SK-N-SH treated with all-trans-retinoic acid at 6 μM for 48 hours (cell line): ENCODE measurements around the gene NPC1L1.

Source experiments
- ATAC-seq: fragments of 200-7000 bp; cut with Tn5 transposase; 3 replicates; pipeline ENCODE4 v1.9.1; 2020; ENCODE audit warnings: mild to moderate bottlenecking, moderate library complexity
- ARNTL ChIP-seq: fragments of 450-650 bp; formaldehyde crosslinking; IDR thresholded peaks from 2 replicates; pipeline ENCODE4 v1.5.0; 2020; ENCODE audit warnings: low read depth, mild to moderate bottlenecking, moderate library complexity, borderline replicate concordance
- BACH2 ChIP-seq: fragments of 250-450 bp; sonication (Bioruptor Pico); IDR thresholded peaks from 2 replicates; pipeline ENCODE4 v1.9.0; 2021; ENCODE audit warnings: mild to moderate bottlenecking, borderline replicate concordance
- CREB5 ChIP-seq: fragments of 250-450 bp; sonication (Bioruptor Pico); IDR thresholded peaks from 2 replicates; pipeline ENCODE4 v1.5.1; 2020; ENCODE audit warnings: low read depth, mild to moderate bottlenecking, moderate library complexity
- CSDC2 ChIP-seq: fragments of 250-450 bp; sonication (Bioruptor Pico); IDR thresholded peaks from 2 replicates; pipeline ENCODE4 v1.5.0; 2020; ENCODE audit warnings: mild to moderate bottlenecking, moderate library complexity
- CSRNP3 ChIP-seq: fragments of 250-450 bp; sonication (Bioruptor Pico); IDR thresholded peaks from 2 replicates; pipeline ENCODE4 v1.5.1; 2021; ENCODE audit warnings: mild to moderate bottlenecking, moderate library complexity
- ESRRG ChIP-seq: fragments of 250-450 bp; sonication (Bioruptor Pico); IDR thresholded peaks from 2 replicates; pipeline ENCODE4 v1.6.1; 2021; ENCODE audit warnings: mild to moderate bottlenecking
- GLIS3 ChIP-seq: fragments of 250-450 bp; sonication (Bioruptor Pico); IDR thresholded peaks from 2 replicates; pipeline ENCODE4 v1.5.0; 2020; ENCODE audit warnings: mild to moderate bottlenecking, moderate library complexity
- ISL1 ChIP-seq: fragments of 250-450 bp; sonication (Bioruptor Pico); IDR thresholded peaks from 2 replicates; pipeline ENCODE4 v2.1.2; 2022; ENCODE audit warnings: mild to moderate bottlenecking, moderate library complexity
- OSR1 ChIP-seq: fragments of 250-450 bp; sonication (Bioruptor Pico); IDR thresholded peaks from 2 replicates; pipeline ENCODE4 v1.8.0; 2022; ENCODE audit warnings: moderate library complexity, mild to moderate bottlenecking, inconsistent platforms
- PATZ1 ChIP-seq: fragments of 250-450 bp; sonication (Bioruptor Pico); IDR thresholded peaks from 2 replicates; pipeline ENCODE4 v1.8.0; 2020; ENCODE audit warnings: mild to moderate bottlenecking, moderate library complexity, borderline replicate concordance
- PPARA ChIP-seq: fragments of 250-450 bp; sonication (Bioruptor Pico); IDR thresholded peaks from 2 replicates; pipeline ENCODE4 v1.5.0; 2020; ENCODE audit warnings: mild to moderate bottlenecking, borderline replicate concordance
- RARB ChIP-seq: fragments of 250-450 bp; sonication (Bioruptor Pico); IDR thresholded peaks from 2 replicates; pipeline ENCODE4 v1.8.0; 2021; ENCODE audit warnings: mild to moderate bottlenecking, moderate library complexity
- SNAI2 ChIP-seq: fragments of 250-450 bp; sonication (Bioruptor Pico); IDR thresholded peaks from 2 replicates; pipeline ENCODE4 v1.5.0; 2020; ENCODE audit warnings: mild to moderate bottlenecking, moderate library complexity
- TCF4 ChIP-seq: fragments of 250-450 bp; sonication (Bioruptor Pico); IDR thresholded peaks from 2 replicates; pipeline ENCODE4 v1.8.0; 2021; ENCODE audit warnings: mild to moderate bottlenecking, moderate library complexity, borderline replicate concordance
- TOX ChIP-seq: fragments of 250-450 bp; sonication (Bioruptor Pico); IDR thresholded peaks from 2 replicates; pipeline ENCODE4 v1.8.0; 2021; ENCODE audit warnings: mild to moderate bottlenecking, moderate library complexity, borderline replicate concordance
- ZC3H10 ChIP-seq: fragments of 250-450 bp; sonication (Bioruptor Pico); IDR thresholded peaks from 2 replicates; pipeline ENCODE4 v1.5.1; 2021; ENCODE audit warnings: mild to moderate bottlenecking, moderate library complexity
- ZFP3 ChIP-seq: fragments of 250-450 bp; sonication (Bioruptor Pico); IDR thresholded peaks from 2 replicates; pipeline ENCODE4 v1.5.0; 2020; ENCODE audit warnings: mild to moderate bottlenecking, moderate library complexity
- ZFP30 ChIP-seq: fragments of 450-650 bp; formaldehyde crosslinking; IDR thresholded peaks from 2 replicates; pipeline ENCODE4 v1.5.0; 2022; ENCODE audit warnings: mild to moderate bottlenecking, moderate library complexity
- ZNF565 ChIP-seq: fragments of 450-650 bp; formaldehyde crosslinking; conservative IDR thresholded peaks from 2 replicates; pipeline ENCODE4 v1.5.0; 2020; ENCODE audit warnings: low read depth, mild to moderate bottlenecking, moderate library complexity
- ZNF70 ChIP-seq: fragments of 450-650 bp; formaldehyde crosslinking; IDR thresholded peaks from 2 replicates; pipeline ENCODE4 v1.5.0; 2020; ENCODE audit warnings: mild to moderate bottlenecking, moderate library complexity
- ZNF8 ChIP-seq: fragments of 450-650 bp; formaldehyde crosslinking; IDR thresholded peaks from 2 replicates; pipeline ENCODE4 v1.5.0; 2020; ENCODE audit warnings: mild to moderate bottlenecking, moderate library complexity

NPC1L1 gene

GRCh38 chr7:44505595-44505994 is 35.5 kb downstream of the NPC1L1 start:
- ATAC-seq, result no peak
- no peak for TF ChIP-seq TCF4
- TF ChIP-seq ISL1 (CRISPR knock-in tag), result no peak
- TF ChIP-seq TOX, result no peak
- no peak for TF ChIP-seq PPARA (CRISPR knock-in tag)
- TF ChIP-seq OSR1 (CRISPR knock-in tag), result no peak
- TF ChIP-seq GLIS3 (CRISPR knock-in tag), result no peak
- no peak for TF ChIP-seq PATZ1 (CRISPR knock-in tag)
- no peak for TF ChIP-seq SNAI2 (CRISPR knock-in tag)
- no peak for TF ChIP-seq BACH2 (CRISPR knock-in tag)
- no peak for TF ChIP-seq ZNF8 (CRISPR knock-in tag)
- TF ChIP-seq CSRNP3, result no peak
- no peak for TF ChIP-seq CREB5
- no peak for TF ChIP-seq ZNF70
- TF ChIP-seq ZC3H10, result no peak
- TF ChIP-seq ARNTL (CRISPR knock-in tag), result no peak
- TF ChIP-seq CSDC2, result no peak
- TF ChIP-seq, all 23 proteins: peak for 0

GRCh38 chr7:44498230-44498954 is 42.7 kb downstream of the NPC1L1 start:
- no peak for ATAC-seq
- no peak for TF ChIP-seq ZFP3 (CRISPR knock-in tag)
- TF ChIP-seq PATZ1 (CRISPR knock-in tag), result no peak
- TF ChIP-seq ZNF565 (CRISPR knock-in tag), result no peak
- no peak for TF ChIP-seq BACH2 (CRISPR knock-in tag)
- TF ChIP-seq CSDC2, result no peak
- no peak for TF ChIP-seq OSR1 (CRISPR knock-in tag)
- no peak for TF ChIP-seq ISL1 (CRISPR knock-in tag)
- TF ChIP-seq PPARA (CRISPR knock-in tag), result no peak
- no peak for TF ChIP-seq RARB (CRISPR knock-in tag)
- no peak for TF ChIP-seq ZNF8 (CRISPR knock-in tag)
- no peak for TF ChIP-seq CSRNP3
- TF ChIP-seq ZNF70, result no peak
- no peak for TF ChIP-seq ESRRG (CRISPR knock-in tag)
- TF ChIP-seq ZC3H10, result no peak

GRCh38 chr7:44497155-44498027 is 43.7 kb downstream of the NPC1L1 start:
- ATAC-seq, result no peak
- TF ChIP-seq ZFP30 (CRISPR knock-in tag), result no peak
- TF ChIP-seq ZC3H10, result no peak
- TF ChIP-seq CSRNP3, result no peak
- TF ChIP-seq PATZ1 (CRISPR knock-in tag), result no peak
- TF ChIP-seq OSR1 (CRISPR knock-in tag), result no peak
- no peak for TF ChIP-seq ESRRG (CRISPR knock-in tag)
- TF ChIP-seq ZFP3 (CRISPR knock-in tag), result no peak
- no peak for TF ChIP-seq CREB5
